Measurements from ENCODE around the gene RBP2. TPM values are rescaled to one million over a fixed set of nuclear protein-coding genes. Genes with fewer than 3 reads are reported as not detected.

The RBP2 gene
- total RNA-seq, 1 experiment from 2014 or later, result not detected

GRCh38 chr3:139465636-139466035 is 10.7 kb downstream of the RBP2 start:
- Histone ChIP-seq H3K27ac (no peak overlapping the region), H3K79me2 (ENCODE audit: low read depth) (no peaks in the 10 kb centered on the region), H3K36me3 (ENCODE audit: low read depth) (no peaks in the 10 kb centered on the region), H3K9me3 (ENCODE audit: insufficient read depth, low read depth) (no peaks in the 10 kb centered on the region), H2AFZ (no peak overlapping the region), H3K9me2 (ENCODE audit: insufficient read depth) (no peaks in the 10 kb centered on the region), H3K4me3 (no peak overlapping the region), H4K20me1 (ENCODE audit: insufficient read depth) (no peaks in the 10 kb centered on the region), H3K27me3 (ENCODE audit: insufficient read depth, low read depth) (no peaks in the 10 kb centered on the region), H3F3A (ENCODE audit: insufficient read depth, low read depth) (no peaks in the 10 kb centered on the region), H3K4me2 (no peak overlapping the region), H3K4me1 (replicated peaks; ENCODE audit: insufficient read depth) (0 out of 2 replicates have a peak, but pooled peaks cover 7% of the 10 kb centered on the region)
- TF ChIP-seq, protein P1, sequence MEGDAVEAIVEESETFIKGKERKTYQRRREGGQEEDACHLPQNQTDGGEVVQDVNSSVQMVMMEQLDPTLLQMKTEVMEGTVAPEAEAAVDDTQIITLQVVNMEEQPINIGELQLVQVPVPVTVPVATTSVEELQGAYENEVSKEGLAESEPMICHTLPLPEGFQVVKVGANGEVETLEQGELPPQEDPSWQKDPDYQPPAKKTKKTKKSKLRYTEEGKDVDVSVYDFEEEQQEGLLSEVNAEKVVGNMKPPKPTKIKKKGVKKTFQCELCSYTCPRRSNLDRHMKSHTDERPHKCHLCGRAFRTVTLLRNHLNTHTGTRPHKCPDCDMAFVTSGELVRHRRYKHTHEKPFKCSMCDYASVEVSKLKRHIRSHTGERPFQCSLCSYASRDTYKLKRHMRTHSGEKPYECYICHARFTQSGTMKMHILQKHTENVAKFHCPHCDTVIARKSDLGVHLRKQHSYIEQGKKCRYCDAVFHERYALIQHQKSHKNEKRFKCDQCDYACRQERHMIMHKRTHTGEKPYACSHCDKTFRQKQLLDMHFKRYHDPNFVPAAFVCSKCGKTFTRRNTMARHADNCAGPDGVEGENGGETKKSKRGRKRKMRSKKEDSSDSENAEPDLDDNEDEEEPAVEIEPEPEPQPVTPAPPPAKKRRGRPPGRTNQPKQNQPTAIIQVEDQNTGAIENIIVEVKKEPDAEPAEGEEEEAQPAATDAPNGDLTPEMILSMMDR (conservative IDR thresholded peaks at IDR 0.05), result no peak
- no peak for TF ChIP-seq EZH2 (IDR thresholded peaks at IDR 0.05; ENCODE audit: low read depth)
- DNase-seq, result no peak
- intact Hi-C loops (cut with micrococcal nuclease; ENCODE audit: unreplicated experiment), result no loop called here
- ChIA-PET POLR2A (ENCODE audit: unreplicated experiment) (no interaction called here), CTCF (no interaction called here)
- BruUV-seq (replicated peaks), result no TSS peak

- POLR2A ChIA-PET (ENCODE audit: unreplicated experiment), result no interaction called here
- H3K79me2 ChIP-seq (ENCODE audit: low read depth), result no peaks in the 10 kb centered on the region
- CTCF ChIA-PET, result no interaction called here
- no peaks in the 10 kb centered on the region for H3K9me3 ChIP-seq (ENCODE audit: insufficient read depth, low read depth)
- no peak for DNase-seq
- no TSS peak for BruUV-seq (replicated peaks)
- TF ChIP-seq, protein P1 (conservative IDR thresholded peaks at IDR 0.05), result no peak
- TF ChIP-seq EZH2 (IDR thresholded peaks at IDR 0.05; ENCODE audit: low read depth), result no peak
- intact Hi-C loops (cut with micrococcal nuclease; ENCODE audit: unreplicated experiment), result no loop called here
- no peaks in the 10 kb centered on the region for H4K20me1 ChIP-seq (ENCODE audit: insufficient read depth)
- no peaks in the 10 kb centered on the region for H3K27me3 ChIP-seq (ENCODE audit: insufficient read depth, low read depth)
- no peaks in the 10 kb centered on the region for H3K9me2 ChIP-seq (ENCODE audit: insufficient read depth)
- no peaks in the 10 kb centered on the region for H3F3A ChIP-seq (ENCODE audit: insufficient read depth, low read depth)
- no peak overlapping the region for H3K4me3 ChIP-seq
- no peaks in the 10 kb centered on the region for H3K36me3 ChIP-seq (ENCODE audit: low read depth)
- H3K27ac ChIP-seq, result no peak overlapping the region
- no peak overlapping the region for H2AFZ ChIP-seq
- H3K4me1 ChIP-seq (replicated peaks; ENCODE audit: insufficient read depth), result 0 out of 2 replicates have a peak, but pooled peaks cover 7% of the 10 kb centered on the region
- no peak overlapping the region for H3K4me2 ChIP-seq
These were observed 12.8 kb downstream of the RBP2 start for GRCh38 chr3:139463466-139463865.

- Histone ChIP-seq H3K9me3 (ENCODE audit: insufficient read depth, low read depth) (no peaks in the 10 kb centered on the region), H3K9me2 (ENCODE audit: insufficient read depth) (no peaks in the 10 kb centered on the region), H3F3A (ENCODE audit: insufficient read depth, low read depth) (no peaks in the 10 kb centered on the region), H3K4me3 (no peak overlapping the region), H3K27me3 (ENCODE audit: insufficient read depth, low read depth) (no peaks in the 10 kb centered on the region), H3K79me2 (ENCODE audit: low read depth) (no peaks in the 10 kb centered on the region), H2AFZ (no peak overlapping the region), H3K27ac (no peak overlapping the region), H3K4me1 (replicated peaks; ENCODE audit: insufficient read depth) (0 out of 2 replicates have a peak, but pooled peaks cover 7% of the 10 kb centered on the region), H4K20me1 (ENCODE audit: insufficient read depth) (no peaks in the 10 kb centered on the region), H3K36me3 (ENCODE audit: low read depth) (no peaks in the 10 kb centered on the region), H3K4me2 (no peak overlapping the region)
- CTCF ChIA-PET, result no interaction called here
- intact Hi-C loops (cut with micrococcal nuclease; ENCODE audit: unreplicated experiment), result no loop called here
- DNase-seq, result no peak
- POLR2A ChIA-PET (ENCODE audit: unreplicated experiment), result no interaction called here
- no TSS peak for BruUV-seq (replicated peaks)
- TF ChIP-seq EZH2 (IDR thresholded peaks at IDR 0.05; ENCODE audit: low read depth), result no peak
- TF ChIP-seq, protein P1 (conservative IDR thresholded peaks at IDR 0.05), result no peak
These were observed 15.8 kb downstream of the RBP2 start for GRCh38 chr3:139460529-139460928.
